ENCODE results near the gene TRMT10C. TPM values are rescaled to one million over a fixed set of nuclear protein-coding genes. Genes with fewer than 3 reads are reported as not detected.
"Not testable (repeated sequence)": the region's sequence is repeated elsewhere in the genome, so short reads cannot be mapped to it uniquely, and the experiment has no call there.

Gene TRMT10C
- total and polyA plus RNA-seq, 12 donors, result 16.5 to 29.7 (median 23.7) TPM

DNA sequence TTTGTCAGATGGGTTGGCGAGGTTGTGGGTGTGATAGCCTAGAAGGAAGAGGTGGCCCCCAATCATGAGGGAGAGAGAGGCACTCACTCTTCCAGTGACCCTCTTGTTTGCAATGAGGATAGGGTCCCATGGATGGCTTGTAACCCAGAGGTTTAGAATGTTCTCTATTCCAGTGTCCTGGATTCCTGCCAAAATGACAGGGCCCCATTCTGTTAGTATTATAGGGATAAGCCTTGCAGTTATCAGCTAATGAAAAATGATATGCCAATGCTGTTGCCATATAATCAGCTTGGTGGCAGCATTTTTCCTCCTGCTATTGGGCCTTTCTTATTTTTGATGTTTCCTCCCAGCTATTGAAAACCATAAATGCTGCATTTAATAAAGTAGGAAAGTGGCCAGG is 25.4 kb upstream of the TRMT10C start:
- intact Hi-C loops (cut with DNase I), result no loop called here
- H3K9me3 ChIP-seq, result no peaks in the 10 kb centered on the region
- no peak overlapping the region for H3K4me3 ChIP-seq
- H3K4me1 ChIP-seq, result peaks cover 0 to 7% (median 0%) of the 10 kb centered on the region in 9 donors
- DNase-seq (no peak), ATAC-seq (no peak)
- TF ChIP-seq, protein P1, sequence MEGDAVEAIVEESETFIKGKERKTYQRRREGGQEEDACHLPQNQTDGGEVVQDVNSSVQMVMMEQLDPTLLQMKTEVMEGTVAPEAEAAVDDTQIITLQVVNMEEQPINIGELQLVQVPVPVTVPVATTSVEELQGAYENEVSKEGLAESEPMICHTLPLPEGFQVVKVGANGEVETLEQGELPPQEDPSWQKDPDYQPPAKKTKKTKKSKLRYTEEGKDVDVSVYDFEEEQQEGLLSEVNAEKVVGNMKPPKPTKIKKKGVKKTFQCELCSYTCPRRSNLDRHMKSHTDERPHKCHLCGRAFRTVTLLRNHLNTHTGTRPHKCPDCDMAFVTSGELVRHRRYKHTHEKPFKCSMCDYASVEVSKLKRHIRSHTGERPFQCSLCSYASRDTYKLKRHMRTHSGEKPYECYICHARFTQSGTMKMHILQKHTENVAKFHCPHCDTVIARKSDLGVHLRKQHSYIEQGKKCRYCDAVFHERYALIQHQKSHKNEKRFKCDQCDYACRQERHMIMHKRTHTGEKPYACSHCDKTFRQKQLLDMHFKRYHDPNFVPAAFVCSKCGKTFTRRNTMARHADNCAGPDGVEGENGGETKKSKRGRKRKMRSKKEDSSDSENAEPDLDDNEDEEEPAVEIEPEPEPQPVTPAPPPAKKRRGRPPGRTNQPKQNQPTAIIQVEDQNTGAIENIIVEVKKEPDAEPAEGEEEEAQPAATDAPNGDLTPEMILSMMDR (IDR thresholded peaks at IDR 0.05), result no peak
- no peaks in the 10 kb centered on the region for H3K36me3 ChIP-seq
- no peaks in the 10 kb centered on the region for H3K27me3 ChIP-seq
- H3K27ac ChIP-seq, result no peak overlapping the region
- WGBS, 2 donors, result 93 to 100% methylated on average over 1 of the region's 1 CpG

DNA sequence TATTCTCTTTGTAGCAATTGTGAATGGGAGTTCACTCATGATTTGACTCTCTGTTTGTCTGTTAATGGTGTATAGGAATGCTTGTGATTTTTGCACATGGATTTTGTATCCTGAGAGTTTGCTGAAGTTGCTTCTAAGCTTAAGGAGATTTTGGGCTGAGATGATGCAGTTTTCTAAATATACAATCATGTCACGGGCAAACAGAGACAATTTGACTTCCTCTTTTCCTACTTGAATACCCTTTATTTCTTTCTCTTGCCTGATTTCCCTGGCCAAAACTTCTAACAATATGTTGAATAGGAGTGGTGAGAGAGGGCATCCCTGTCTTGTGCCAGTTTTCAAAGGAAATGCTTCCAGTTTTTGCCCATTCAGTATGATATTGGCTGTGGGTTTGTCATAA is 24.7 kb upstream of the TRMT10C start:
- DNase-seq; H3K36me3 ChIP-seq; H3K4me3 ChIP-seq; H3K9me3 ChIP-seq; H3K27me3 ChIP-seq; intact Hi-C loops (cut with DNase I); H3K4me1 ChIP-seq; ATAC-seq; H3K27ac ChIP-seq: not testable (repeated sequence)
- 67 to 70% methylated on average over 1 of the region's 1 CpG for WGBS, 2 donors

DNA sequence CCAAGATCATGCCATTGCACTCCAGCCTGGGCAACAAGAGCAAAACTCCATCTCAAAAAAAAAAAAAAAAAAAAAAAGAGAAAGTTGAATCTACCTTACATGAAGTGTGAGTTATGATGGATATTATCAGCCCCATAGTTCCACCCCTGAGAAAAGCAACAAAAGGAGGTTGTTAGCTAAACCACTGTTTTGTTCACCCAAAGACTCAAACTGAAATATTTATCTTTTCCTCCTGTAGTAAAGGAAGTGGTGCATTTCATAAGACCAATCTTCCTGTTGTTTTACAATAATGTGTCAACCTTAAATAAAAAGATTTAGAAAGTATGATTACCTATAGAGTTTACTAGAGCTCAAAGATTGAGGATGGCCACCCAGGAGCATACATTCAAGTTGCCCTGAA is 18.7 kb upstream of the TRMT10C start:
- peak overlapping the region in 1 of 10 donors; percentile 18 for H3K27ac ChIP-seq
- no peak for DNase-seq
- ATAC-seq, result no peak
- no peaks in the 10 kb centered on the region for H3K27me3 ChIP-seq
- H3K36me3 ChIP-seq, result no peaks in the 10 kb centered on the region
- no peak overlapping the region for H3K4me3 ChIP-seq
- TF ChIP-seq, protein P1 (IDR thresholded peaks at IDR 0.05), result no peak
- no peaks in the 10 kb centered on the region for H3K9me3 ChIP-seq
- no peaks in the 10 kb centered on the region for H3K4me1 ChIP-seq
- intact Hi-C loops (cut with DNase I), result no loop called here

DNA sequence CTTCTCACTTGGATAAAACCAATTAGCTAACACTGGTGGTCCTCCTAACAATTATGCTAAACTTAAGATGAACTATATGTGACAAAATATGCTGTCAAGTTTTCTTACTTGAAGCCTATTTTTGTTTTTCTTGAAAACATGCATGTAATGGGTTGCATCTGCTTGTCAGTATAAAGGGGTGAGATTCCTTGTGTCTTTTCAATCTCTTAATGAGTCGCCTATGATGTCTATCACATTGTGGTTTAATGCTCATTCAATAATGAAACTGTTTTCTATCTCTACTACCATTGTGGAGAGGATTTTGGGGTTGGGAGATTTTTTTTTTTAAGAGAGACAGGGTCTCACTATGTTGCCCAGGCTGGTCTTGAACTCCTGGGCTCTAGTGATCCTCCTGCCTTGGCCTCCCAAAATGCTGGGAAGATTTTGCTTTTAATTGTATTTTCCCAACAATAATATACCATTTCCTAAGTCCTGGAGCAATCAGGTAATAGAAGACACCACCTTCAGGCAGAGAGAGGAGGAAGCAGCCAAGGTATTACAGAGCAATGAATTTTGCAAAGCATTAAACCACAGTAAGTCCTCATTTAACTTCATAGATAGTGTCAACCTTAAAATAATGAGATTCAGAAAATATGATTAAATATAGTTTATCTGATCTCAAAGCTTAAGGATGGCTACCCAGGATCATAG is 17.4 kb upstream of the TRMT10C start:
- Histone ChIP-seq H3K27me3 (no peaks in the 10 kb centered on the region), H3K4me1 (no peaks in the 10 kb centered on the region), H3K4me3 (no peak overlapping the region), H3K9me3 (no peaks in the 10 kb centered on the region), H3K36me3 (no peaks in the 10 kb centered on the region), H3K27ac (no peak overlapping the region)
- intact Hi-C loops (cut with DNase I), result no loop called here
- ATAC-seq, result no peak
- TF ChIP-seq, protein P1 (IDR thresholded peaks at IDR 0.05), result peak in 1 of 9 donors; percentile 13
- DNase-seq, result no peak
- 77 to 81% methylated on average over 1 of the region's 1 CpG for WGBS, 2 donors

DNA sequence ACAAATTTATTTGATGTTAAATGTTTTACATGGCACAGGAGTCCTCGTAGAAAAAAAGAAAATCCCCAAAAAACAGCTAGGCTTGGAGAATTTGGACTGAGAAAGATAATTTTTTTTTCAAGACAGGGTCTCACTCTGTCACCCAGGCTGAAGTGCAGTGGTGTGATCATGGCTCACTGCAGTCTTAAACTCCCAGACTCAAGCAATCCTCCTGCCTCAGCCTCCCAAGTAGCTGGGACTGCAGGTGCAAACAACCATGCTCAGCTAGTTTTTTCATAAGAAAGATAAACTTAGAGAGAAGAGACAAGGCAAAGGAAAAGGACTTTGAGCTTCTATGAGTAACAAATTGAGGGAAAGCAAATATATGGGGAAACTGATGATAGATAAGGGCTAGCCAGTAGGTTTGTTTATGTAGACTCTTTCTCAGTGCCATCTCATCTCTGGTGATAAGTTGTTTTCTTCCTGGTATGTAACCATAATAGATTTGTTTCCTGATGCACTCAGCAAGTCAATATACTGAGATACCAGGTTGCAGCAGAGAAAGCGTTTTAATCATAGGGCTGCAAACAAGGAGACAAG is 13.1 kb upstream of the TRMT10C start:
- H3K9me3 ChIP-seq, result no peaks in the 10 kb centered on the region
- ATAC-seq (no peak), DNase-seq (no peak)
- WGBS, 2 donors, result 66 to 72% methylated on average over 2 of the region's 2 CpGs
- no peak overlapping the region for H3K27ac ChIP-seq
- H3K4me1 ChIP-seq, result no peaks in the 10 kb centered on the region
- no peak overlapping the region for H3K4me3 ChIP-seq
- intact Hi-C loops (cut with DNase I), result no loop called here
- no peaks in the 10 kb centered on the region for H3K36me3 ChIP-seq
- H3K27me3 ChIP-seq, result no peaks in the 10 kb centered on the region
- TF ChIP-seq, protein P1 (IDR thresholded peaks at IDR 0.05), result no peak

All from heart right ventricle (tissue), 16 donors.